Neural cell (in vitro differentiated cells): ENCODE measurements around the gene GAA.

ENCODE experiments used
- EP300 ChIP-seq: fragments of 450-650 bp; conservative IDR thresholded peaks from 2 replicates; pipeline ENCODE4 v1.6.1; 2014; ENCODE audit warnings: antibody characterized with exemption, mild to moderate bottlenecking, moderate library complexity; ENCODE audit not compliant: poor library complexity, severe bottlenecking
- EZH2 ChIP-seq: fragments of 200-600, 300-800 bp; shearing (Covaris generic), sonication (generic); IDR thresholded peaks from 2 replicates; pipeline ENCODE4 v1.6.1; 2014; ENCODE audit warnings: antibody characterized with exemption, low read length, borderline replicate concordance, mild to moderate bottlenecking; ENCODE audit not compliant: insufficient read depth, poor library complexity, severe bottlenecking
- MXI1 ChIP-seq: fragments of 450-650 bp; conservative IDR thresholded peaks from 2 replicates; pipeline ENCODE4 v1.6.1; 2014; ENCODE audit warnings: antibody characterized with exemption, mild to moderate bottlenecking; ENCODE audit not compliant: poor library complexity, severe bottlenecking
- POLR2AphosphoS5 ChIP-seq: IDR thresholded peaks from 2 replicates; pipeline ENCODE4 v1.6.1; 2012
- SMC3 ChIP-seq: fragments of 450-650 bp; conservative IDR thresholded peaks from 2 replicates; pipeline ENCODE4 v1.6.1; 2014; ENCODE audit warnings: antibody characterized with exemption, mild to moderate bottlenecking, moderate library complexity; ENCODE audit not compliant: poor library complexity
- TAF1 ChIP-seq: IDR thresholded peaks from 2 replicates; pipeline ENCODE4 v1.6.1; 2012; ENCODE audit warnings: low read depth
- TF ChIP-seq, protein P1 (sequence below): fragments of 450-650 bp; IDR thresholded peaks from 2 replicates; pipeline ENCODE4 v1.5.1; 2014; ENCODE audit warnings: antibody characterized with exemption, mild to moderate bottlenecking, moderate library complexity; ENCODE audit not compliant: poor library complexity, severe bottlenecking
- TF ChIP-seq, protein P2 (sequence below): IDR thresholded peaks from 2 replicates; pipeline ENCODE4 v1.6.1; 2012; ENCODE audit warnings: borderline replicate concordance

GRCh38 chr17:80133626-80133970, 32.2 kb downstream of the GAA start:
- no peak for TF ChIP-seq POLR2AphosphoS5
- TF ChIP-seq EZH2: no peak
- TF ChIP-seq, protein P1, sequence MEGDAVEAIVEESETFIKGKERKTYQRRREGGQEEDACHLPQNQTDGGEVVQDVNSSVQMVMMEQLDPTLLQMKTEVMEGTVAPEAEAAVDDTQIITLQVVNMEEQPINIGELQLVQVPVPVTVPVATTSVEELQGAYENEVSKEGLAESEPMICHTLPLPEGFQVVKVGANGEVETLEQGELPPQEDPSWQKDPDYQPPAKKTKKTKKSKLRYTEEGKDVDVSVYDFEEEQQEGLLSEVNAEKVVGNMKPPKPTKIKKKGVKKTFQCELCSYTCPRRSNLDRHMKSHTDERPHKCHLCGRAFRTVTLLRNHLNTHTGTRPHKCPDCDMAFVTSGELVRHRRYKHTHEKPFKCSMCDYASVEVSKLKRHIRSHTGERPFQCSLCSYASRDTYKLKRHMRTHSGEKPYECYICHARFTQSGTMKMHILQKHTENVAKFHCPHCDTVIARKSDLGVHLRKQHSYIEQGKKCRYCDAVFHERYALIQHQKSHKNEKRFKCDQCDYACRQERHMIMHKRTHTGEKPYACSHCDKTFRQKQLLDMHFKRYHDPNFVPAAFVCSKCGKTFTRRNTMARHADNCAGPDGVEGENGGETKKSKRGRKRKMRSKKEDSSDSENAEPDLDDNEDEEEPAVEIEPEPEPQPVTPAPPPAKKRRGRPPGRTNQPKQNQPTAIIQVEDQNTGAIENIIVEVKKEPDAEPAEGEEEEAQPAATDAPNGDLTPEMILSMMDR: no peak
- TF ChIP-seq TAF1: no peak
- TF ChIP-seq, protein P2, sequence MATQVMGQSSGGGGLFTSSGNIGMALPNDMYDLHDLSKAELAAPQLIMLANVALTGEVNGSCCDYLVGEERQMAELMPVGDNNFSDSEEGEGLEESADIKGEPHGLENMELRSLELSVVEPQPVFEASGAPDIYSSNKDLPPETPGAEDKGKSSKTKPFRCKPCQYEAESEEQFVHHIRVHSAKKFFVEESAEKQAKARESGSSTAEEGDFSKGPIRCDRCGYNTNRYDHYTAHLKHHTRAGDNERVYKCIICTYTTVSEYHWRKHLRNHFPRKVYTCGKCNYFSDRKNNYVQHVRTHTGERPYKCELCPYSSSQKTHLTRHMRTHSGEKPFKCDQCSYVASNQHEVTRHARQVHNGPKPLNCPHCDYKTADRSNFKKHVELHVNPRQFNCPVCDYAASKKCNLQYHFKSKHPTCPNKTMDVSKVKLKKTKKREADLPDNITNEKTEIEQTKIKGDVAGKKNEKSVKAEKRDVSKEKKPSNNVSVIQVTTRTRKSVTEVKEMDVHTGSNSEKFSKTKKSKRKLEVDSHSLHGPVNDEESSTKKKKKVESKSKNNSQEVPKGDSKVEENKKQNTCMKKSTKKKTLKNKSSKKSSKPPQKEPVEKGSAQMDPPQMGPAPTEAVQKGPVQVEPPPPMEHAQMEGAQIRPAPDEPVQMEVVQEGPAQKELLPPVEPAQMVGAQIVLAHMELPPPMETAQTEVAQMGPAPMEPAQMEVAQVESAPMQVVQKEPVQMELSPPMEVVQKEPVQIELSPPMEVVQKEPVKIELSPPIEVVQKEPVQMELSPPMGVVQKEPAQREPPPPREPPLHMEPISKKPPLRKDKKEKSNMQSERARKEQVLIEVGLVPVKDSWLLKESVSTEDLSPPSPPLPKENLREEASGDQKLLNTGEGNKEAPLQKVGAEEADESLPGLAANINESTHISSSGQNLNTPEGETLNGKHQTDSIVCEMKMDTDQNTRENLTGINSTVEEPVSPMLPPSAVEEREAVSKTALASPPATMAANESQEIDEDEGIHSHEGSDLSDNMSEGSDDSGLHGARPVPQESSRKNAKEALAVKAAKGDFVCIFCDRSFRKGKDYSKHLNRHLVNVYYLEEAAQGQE: no peak
- no peak for TF ChIP-seq EP300
- no peak for TF ChIP-seq SMC3
- TF ChIP-seq MXI1: no peak
